Suprapubic skin (tissue), 4 donors: Measurements from ENCODE around the gene PABPN1L.

ENCODE experiments used
- CTCF ChIP-seq, 2 donors: fragments of 200-600 bp in 1 of 2; fragments of 450-650 bp in 1 of 2; sonication (generic) in 1 of 2; IDR thresholded peaks; one replicate each; pipeline ENCODE4 v1.5.1; 2016 to 2019; ENCODE audit warnings: antibody characterized with exemption in 2 of 2, mild to moderate bottlenecking in 1 of 2, moderate library complexity in 1 of 2
- EP300 ChIP-seq: sonication (generic); formaldehyde crosslinking; IDR thresholded peaks from one replicate; pipeline ENCODE4 v1.6.1; 2017; ENCODE audit warnings: antibody characterized with exemption
- POLR2A ChIP-seq, 2 donors: fragments of 450-650 bp; IDR thresholded peaks; one replicate each; pipeline ENCODE4 v1.6.1; 2017; ENCODE audit warnings: antibody characterized with exemption in 2 of 2, mild to moderate bottlenecking in 2 of 2, moderate library complexity in 2 of 2
- POLR2AphosphoS5 ChIP-seq, 3 donors: sonication (generic); formaldehyde crosslinking; IDR thresholded peaks; one replicate each; pipeline ENCODE4 v1.6.1; 2017; ENCODE audit warnings: antibody characterized with exemption in 3 of 3

GRCh38 chr16:88867581-88868246, 1.3 kb upstream of the PABPN1L start:
- TF ChIP-seq CTCF (IDR thresholded peaks at IDR 0.05) (no peak), EP300 (no peak), POLR2A (IDR thresholded peaks at IDR 0.05) (no peak), POLR2AphosphoS5 (IDR thresholded peaks at IDR 0.05) (no peak)
